Uterus (tissue), 4 donors: ENCODE data around the gene SRCAP. TPM values are rescaled to one million over a fixed set of nuclear protein-coding genes. Genes with fewer than 3 reads are reported as not detected.

Experiments used
- DNase-seq, 2 donors: peaks; one replicate each; pipeline ENCODE4 v3.0.0-alpha.2; 2019 to 2020
- H3K27ac ChIP-seq, 2 donors: fragments of 200-600 bp; sonication (generic); 1 replicate in 1 of 2; 2 replicates in 1 of 2; pipeline ENCODE4 v1.5.1; 2016 to 2018
- H3K27me3 ChIP-seq, 2 donors: fragments of 200-600 bp; sonication (generic); one replicate each; pipeline ENCODE4 v1.5.1; 2018 to 2019; ENCODE audit warnings: control low read depth in 1 of 2
- H3K36me3 ChIP-seq, 2 donors: fragments of 200-600 bp; sonication (generic); one replicate each; pipeline ENCODE4 v1.5.1; 2019; ENCODE audit warnings: control low read depth in 1 of 2
- H3K4me1 ChIP-seq, 2 donors: fragments of 200-600 bp; sonication (generic); one replicate each; pipeline ENCODE4 v1.5.1; 2018 to 2019; ENCODE audit warnings: control low read depth in 1 of 2
- H3K4me3 ChIP-seq, 2 donors: fragments of 200-600 bp; sonication (generic); 1 replicate in 1 of 2; 2 replicates in 1 of 2; pipeline ENCODE4 v1.5.1; 2018 to 2019; ENCODE audit warnings: mild to moderate bottlenecking in 1 of 2
- H3K9me3 ChIP-seq, 2 donors: fragments of 200-600 bp; sonication (generic); one replicate each; pipeline ENCODE4 v1.5.1; 2019; ENCODE audit warnings: control low read depth in 1 of 2
- CTCF ChIP-seq, 4 experiments: fragments of 200-600 bp in 2 of 4; fragments of 450-650 bp in 2 of 4; sonication (generic) in 2 of 4; IDR thresholded peaks; one replicate each; pipeline ENCODE4 v1.5.1; 2016 to 2019; ENCODE audit warnings: antibody characterized with exemption in 4 of 4, mild to moderate bottlenecking in 2 of 4, moderate library complexity in 1 of 4
- POLR2A ChIP-seq, 2 donors: fragments of 450-650 bp; IDR thresholded peaks; one replicate each; pipeline ENCODE4 v1.6.1; 2016; ENCODE audit warnings: antibody characterized with exemption in 2 of 2, mild to moderate bottlenecking in 1 of 2, moderate library complexity in 1 of 2
- intact Hi-C: fragments of 100-400 bp; cut with DNase I; formaldehyde crosslinking; loops from one replicate; pipeline ENCODE4 v1.15.1; 2023; ENCODE audit warnings: low total_unique reads
- total RNA-seq, 4 donors: library from RNA; depleted of rRNA in 3 of 4; stranded (reverse); fragments of >200 nt in 3 of 4; gene quantifications; one replicate each; pipeline versions ENCODE4 v1.1.0 to v1.2.4, GENCODE V29; 2014 to 2023
- donor health status: DM: yes; HTN: yes; CAD: no.

Gene SRCAP
- 10 to 100 TPM in 2 of 4 donors, 1 to 10 TPM in 2; 5.6 to 80.7 (median 26.0) TPM for total RNA-seq

- peaks cover 0 to 10% of the 10 kb centered on the region in 2 donors for H3K4me1 ChIP-seq
- intact Hi-C loops, result no loop called here
- H3K36me3 ChIP-seq, result no peaks in the 10 kb centered on the region
- H3K27me3 ChIP-seq, result no peaks in the 10 kb centered on the region
- no peaks in the 10 kb centered on the region for H3K9me3 ChIP-seq
- DNase-seq, result peak; percentile 89 to 90
- TF ChIP-seq CTCF (IDR thresholded peaks at IDR 0.05) (peak in 1 of 4 experiments; percentile 5), POLR2A (IDR thresholded peaks at IDR 0.05) (peak; percentile 28 to 80)
- H3K4me3 ChIP-seq, result peak within 1 kb of the TSS; percentile 83 to 98
- H3K27ac ChIP-seq, result peak within 1 kb of the TSS; percentile 99 to 100
Measured at GRCh38 chr16:30698816-30699614, at the start of gene SRCAP. Gene SRCAP, plus strand, starts transcription at chr16:30699171. Its CDS starts 1,654 bp downstream, at chr16:30700825.

- Histone ChIP-seq H3K27me3 (no peaks in the 10 kb centered on the region), H3K4me3 (peak overlapping the region; percentile 47 to 77), H3K4me1 (peaks cover 0 to 7% of the 10 kb centered on the region in 2 donors), H3K9me3 (no peaks in the 10 kb centered on the region), H3K36me3 (no peaks in the 10 kb centered on the region), H3K27ac (peak overlapping the region; percentile 91 to 95)
- DNase-seq, result no peak
- TF ChIP-seq POLR2A (IDR thresholded peaks at IDR 0.05) (no peak), CTCF (IDR thresholded peaks at IDR 0.05) (no peak)
- intact Hi-C loops, result no loop called here
Measured at GRCh38 chr16:30649725-30650368, 49.1 kb upstream of the SRCAP start.

GRCh38 chr16:30650369-30651123, 48.4 kb upstream of the SRCAP start, which contains the start of gene PRR14:
Gene PRR14, plus strand, starts transcription at chr16:30650960. Its CDS starts 686 bp downstream, at chr16:30651646.
- intact Hi-C loops, result no loop called here
- peak; percentile 100 for DNase-seq
- peak; percentile 31 to 54 for TF ChIP-seq POLR2A (IDR thresholded peaks at IDR 0.05)
- peak in 3 of 4 experiments; percentile 38 to 65 (median 42) for TF ChIP-seq CTCF (IDR thresholded peaks at IDR 0.05)
- Histone ChIP-seq H3K4me1 (peaks cover 0 to 7% of the 10 kb centered on the region in 2 donors), H3K27me3 (no peaks in the 10 kb centered on the region), H3K27ac (peak within 1 kb of the TSS; percentile 94 to 95), H3K36me3 (no peaks in the 10 kb centered on the region), H3K9me3 (no peaks in the 10 kb centered on the region), H3K4me3 (peak within 1 kb of the TSS; percentile 77 to 83)

- Histone ChIP-seq H3K4me1 (peaks cover 0 to 7% of the 10 kb centered on the region in 2 donors), H3K9me3 (no peaks in the 10 kb centered on the region), H3K27ac (peak overlapping the region; percentile 94 to 95), H3K4me3 (peak overlapping the region; percentile 77 to 83), H3K36me3 (no peaks in the 10 kb centered on the region), H3K27me3 (no peaks in the 10 kb centered on the region)
- peak; percentile 29 to 63 (median 52) for TF ChIP-seq CTCF (IDR thresholded peaks at IDR 0.05)
- TF ChIP-seq POLR2A (IDR thresholded peaks at IDR 0.05), result no peak
- intact Hi-C loops, result no loop called here
- peak; percentile 60 to 68 for DNase-seq
Measured at GRCh38 chr16:30651124-30652004, 47.6 kb upstream of the SRCAP start.
